HepG2 (cell line): ENCODE results near the gene LYZL1. TPM values are rescaled to one million over a fixed set of nuclear protein-coding genes. Genes with fewer than 3 reads are reported as not detected.
A peak's percentile ranks its signal among the peaks of the same experiment; 100 is the strongest.

ENCODE experiments used
- ATM ChIP-seq: fragments of 450-650 bp; IDR thresholded peaks from 2 replicates; pipeline ENCODE4 v1.7.1; 2017; ENCODE audit warnings: mild to moderate bottlenecking, borderline replicate concordance
- CBX2 ChIP-seq, 2 experiments: fragments of 200-600 bp in 1 of 2; sonication (generic); formaldehyde crosslinking in 1 of 2; IDR thresholded peaks; 2 replicates each; pipeline versions ENCODE4 v1.7.0 to v1.8.1; 2018 to 2022; ENCODE audit warnings: low read depth in 2 of 2, low read length in 1 of 2, mild to moderate bottlenecking in 1 of 2, missing genetic modification reagents in 1 of 2
- KDM2A ChIP-seq: sonication (generic); formaldehyde crosslinking; IDR thresholded peaks from 2 replicates; pipeline ENCODE4 v1.4.0; 2020; ENCODE audit warnings: low read depth, missing genetic modification reagents, borderline replicate concordance
- RAD51 ChIP-seq: fragments of 450-650 bp; IDR thresholded peaks from 2 replicates; pipeline ENCODE4 v1.6.1; 2016; ENCODE audit warnings: borderline replicate concordance
- SP2 ChIP-seq: sonication (generic); formaldehyde crosslinking; IDR thresholded peaks from 2 replicates; pipeline ENCODE4 v1.5.1; 2020; ENCODE audit warnings: mild to moderate bottlenecking, missing genetic modification reagents
- TBX3 ChIP-seq: fragments of 450-650 bp; IDR thresholded peaks from 2 replicates; pipeline ENCODE4 v1.6.1; 2017; ENCODE audit warnings: antibody characterized with exemption, mild to moderate bottlenecking, inconsistent platforms, borderline replicate concordance
- ZFP36 ChIP-seq: fragments of 150-350 bp; IDR thresholded peaks from 2 replicates; pipeline ENCODE4 v1.6.1; 2018; ENCODE audit warnings: borderline replicate concordance, low read length, low read depth; ENCODE audit not compliant: partially characterized antibody
- ZNF296 ChIP-seq: sonication (generic); formaldehyde crosslinking; conservative IDR thresholded peaks from 2 replicates; pipeline ENCODE4 v1.5.0; 2020; ENCODE audit warnings: mild to moderate bottlenecking, missing genetic modification reagents
- ZNF44 ChIP-seq: sonication (generic); formaldehyde crosslinking; IDR thresholded peaks from 2 replicates; pipeline ENCODE4 v1.5.1; 2020; ENCODE audit warnings: mild to moderate bottlenecking, missing genetic modification reagents
- ZNF562 ChIP-seq: sonication (generic); formaldehyde crosslinking; IDR thresholded peaks from 2 replicates; pipeline ENCODE4 v1.8.0; 2022; ENCODE audit warnings: missing genetic modification reagents, borderline replicate concordance
- ZNF747 ChIP-seq: sonication (generic); formaldehyde crosslinking; IDR thresholded peaks from 2 replicates; pipeline ENCODE4 v1.8.1; 2023; ENCODE audit warnings: missing genetic modification reagents, mild to moderate bottlenecking, borderline replicate concordance
- ZNF775 ChIP-seq: sonication (generic); formaldehyde crosslinking; IDR thresholded peaks from 2 replicates; pipeline ENCODE4 v1.4.0; 2020; ENCODE audit warnings: missing genetic modification reagents, mild to moderate bottlenecking, moderate library complexity, borderline replicate concordance
- ZNF891 ChIP-seq: sonication (generic); formaldehyde crosslinking; IDR thresholded peaks from 2 replicates; pipeline ENCODE4 v1.5.0; 2020; ENCODE audit warnings: mild to moderate bottlenecking, missing genetic modification reagents
- polyA plus RNA-seq, 8 experiments: library from polyadenylated mRNA; depleted of rRNA in 3 of 8; stranded (reverse) in 7 of 8; unstranded in 1 of 8; fragments of >200 nt; fragmentation: Illumina TruSeq in 4 of 8; extraction: Trizol in 4 of 8; gene quantifications; 2 replicates each; pipeline versions ENCODE4 v1.2.1 to v1.2.3, GENCODE V29; 2011 to 2016; ENCODE audit warnings: low read depth in 4 of 8, missing spikeins in 1 of 8, mixed read lengths in 1 of 8; ENCODE audit not compliant: insufficient read depth in 1 of 8
- total RNA-seq, 5 experiments: library from RNA; depleted of rRNA; stranded (reverse); fragments of >200 nt; fragmentation: Illumina TruSeq; extraction: Trizol; gene quantifications; 2 replicates each; pipeline ENCODE4 v1.2.3, GENCODE V29; 2016; ENCODE audit warnings: low read depth in 1 of 5
- TF ChIP-seq, protein P1 (sequence below): sonication (generic); formaldehyde crosslinking; IDR thresholded peaks from 2 replicates; pipeline ENCODE4 v1.5.0; 2020; ENCODE audit warnings: missing genetic modification reagents
- TF ChIP-seq, protein P2 (sequence below), 2 experiments: fragments of 450-650 bp in 1 of 2; sonication (generic) in 1 of 2; formaldehyde crosslinking in 1 of 2; IDR thresholded peaks; 2 replicates each; pipeline versions ENCODE4 v1.6.1 to v1.8.0; 2016 to 2022; ENCODE audit warnings: antibody characterized with exemption in 1 of 2, mild to moderate bottlenecking in 1 of 2, missing genetic modification reagents in 1 of 2

Gene LYZL1
- total and polyA plus RNA-seq, 2 of the 13 experiments (the other 11 are each of a cell fraction or from before 2014, with no cell fraction given) = not detected

DNA sequence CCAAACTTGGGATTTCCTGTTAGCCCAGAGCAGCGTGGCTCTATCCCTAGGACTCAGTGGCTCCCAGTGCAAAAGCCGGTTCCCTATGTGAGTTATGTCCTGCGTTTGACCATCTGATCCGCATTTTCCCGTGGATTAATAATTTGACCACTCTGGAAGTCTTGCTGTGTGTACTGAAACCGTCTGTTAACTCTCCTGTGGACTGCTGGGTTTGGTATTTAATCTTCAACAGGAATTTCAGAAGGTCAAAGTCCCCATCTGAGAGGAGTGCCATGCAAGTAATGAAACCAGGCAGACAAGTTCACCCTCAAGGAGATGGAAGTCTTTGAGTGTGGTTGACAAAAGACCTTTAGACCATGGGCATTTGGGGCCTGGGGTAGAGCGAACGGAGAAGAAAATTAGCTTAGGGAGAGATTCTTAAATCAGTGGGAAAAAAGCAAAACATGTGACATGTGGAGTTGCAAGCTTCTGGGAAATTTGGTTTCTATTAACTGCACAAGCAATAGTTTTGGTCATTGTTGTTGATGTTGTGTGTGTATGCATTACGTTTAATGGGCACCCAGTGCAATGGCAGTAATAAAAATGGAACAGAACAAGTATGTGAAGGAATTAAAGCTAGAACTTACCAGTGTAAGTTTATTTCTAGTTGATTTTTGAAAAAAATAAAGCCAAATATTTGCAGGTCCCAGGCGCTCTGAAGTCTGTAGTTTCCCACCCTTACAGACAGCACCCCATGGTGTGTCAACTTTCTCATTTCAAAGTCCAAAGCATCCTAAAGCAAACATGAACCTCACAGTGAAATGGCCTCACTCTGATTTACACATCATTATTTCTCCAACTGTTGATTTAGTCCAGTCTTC, 38.2 kb downstream of the LYZL1 start (continued):
- TF ChIP-seq, protein P1, sequence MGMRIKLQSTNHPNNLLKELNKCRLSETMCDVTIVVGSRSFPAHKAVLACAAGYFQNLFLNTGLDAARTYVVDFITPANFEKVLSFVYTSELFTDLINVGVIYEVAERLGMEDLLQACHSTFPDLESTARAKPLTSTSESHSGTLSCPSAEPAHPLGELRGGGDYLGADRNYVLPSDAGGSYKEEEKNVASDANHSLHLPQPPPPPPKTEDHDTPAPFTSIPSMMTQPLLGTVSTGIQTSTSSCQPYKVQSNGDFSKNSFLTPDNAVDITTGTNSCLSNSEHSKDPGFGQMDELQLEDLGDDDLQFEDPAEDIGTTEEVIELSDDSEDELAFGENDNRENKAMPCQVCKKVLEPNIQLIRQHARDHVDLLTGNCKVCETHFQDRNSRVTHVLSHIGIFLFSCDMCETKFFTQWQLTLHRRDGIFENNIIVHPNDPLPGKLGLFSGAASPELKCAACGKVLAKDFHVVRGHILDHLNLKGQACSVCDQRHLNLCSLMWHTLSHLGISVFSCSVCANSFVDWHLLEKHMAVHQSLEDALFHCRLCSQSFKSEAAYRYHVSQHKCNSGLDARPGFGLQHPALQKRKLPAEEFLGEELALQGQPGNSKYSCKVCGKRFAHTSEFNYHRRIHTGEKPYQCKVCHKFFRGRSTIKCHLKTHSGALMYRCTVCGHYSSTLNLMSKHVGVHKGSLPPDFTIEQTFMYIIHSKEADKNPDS = no peak
- TF ChIP-seq RAD51 (no peak), ZNF891 (no peak), ZNF296 (CRISPR knock-in tag) (no peak), ATM (no peak), CBX2 (IDR thresholded peaks at IDR 0.05; ENCODE audit: low read depth, low read length) (no peak), CBX2 (CRISPR knock-in tag; IDR thresholded peaks at IDR 0.05; ENCODE audit: low read depth) (no peak), ZNF775 (CRISPR knock-in tag) (no peak), ZNF562 (CRISPR knock-in tag) (no peak), ZFP36 (no peak), SP2 (CRISPR knock-in tag) (no peak), TBX3 (peak; percentile 62; the same call in 1 of the 2 replicates), ZNF747 (CRISPR knock-in tag) (no peak), KDM2A (CRISPR knock-in tag) (no peak), ZNF44 (CRISPR knock-in tag) (no peak)
- TF ChIP-seq, protein P2, sequence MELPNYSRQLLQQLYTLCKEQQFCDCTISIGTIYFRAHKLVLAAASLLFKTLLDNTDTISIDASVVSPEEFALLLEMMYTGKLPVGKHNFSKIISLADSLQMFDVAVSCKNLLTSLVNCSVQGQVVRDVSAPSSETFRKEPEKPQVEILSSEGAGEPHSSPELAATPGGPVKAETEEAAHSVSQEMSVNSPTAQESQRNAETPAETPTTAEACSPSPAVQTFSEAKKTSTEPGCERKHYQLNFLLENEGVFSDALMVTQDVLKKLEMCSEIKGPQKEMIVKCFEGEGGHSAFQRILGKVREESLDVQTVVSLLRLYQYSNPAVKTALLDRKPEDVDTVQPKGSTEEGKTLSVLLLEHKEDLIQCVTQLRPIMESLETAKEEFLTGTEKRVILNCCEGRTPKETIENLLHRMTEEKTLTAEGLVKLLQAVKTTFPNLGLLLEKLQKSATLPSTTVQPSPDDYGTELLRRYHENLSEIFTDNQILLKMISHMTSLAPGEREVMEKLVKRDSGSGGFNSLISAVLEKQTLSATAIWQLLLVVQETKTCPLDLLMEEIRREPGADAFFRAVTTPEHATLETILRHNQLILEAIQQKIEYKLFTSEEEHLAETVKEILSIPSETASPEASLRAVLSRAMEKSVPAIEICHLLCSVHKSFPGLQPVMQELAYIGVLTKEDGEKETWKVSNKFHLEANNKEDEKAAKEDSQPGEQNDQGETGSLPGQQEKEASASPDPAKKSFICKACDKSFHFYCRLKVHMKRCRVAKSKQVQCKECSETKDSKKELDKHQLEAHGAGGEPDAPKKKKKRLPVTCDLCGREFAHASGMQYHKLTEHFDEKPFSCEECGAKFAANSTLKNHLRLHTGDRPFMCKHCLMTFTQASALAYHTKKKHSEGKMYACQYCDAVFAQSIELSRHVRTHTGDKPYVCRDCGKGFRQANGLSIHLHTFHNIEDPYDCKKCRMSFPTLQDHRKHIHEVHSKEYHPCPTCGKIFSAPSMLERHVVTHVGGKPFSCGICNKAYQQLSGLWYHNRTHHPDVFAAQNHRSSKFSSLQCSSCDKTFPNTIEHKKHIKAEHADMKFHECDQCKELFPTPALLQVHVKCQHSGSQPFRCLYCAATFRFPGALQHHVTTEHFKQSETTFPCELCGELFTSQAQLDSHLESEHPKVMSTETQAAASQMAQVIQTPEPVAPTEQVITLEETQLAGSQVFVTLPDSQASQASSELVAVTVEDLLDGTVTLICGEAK (IDR thresholded peaks at IDR 0.05) = no peak
- TF ChIP-seq, protein P2 (CRISPR knock-in tag; IDR thresholded peaks at IDR 0.05) = no peak
